ENCODE measurements around the gene C6orf132.

DNA sequence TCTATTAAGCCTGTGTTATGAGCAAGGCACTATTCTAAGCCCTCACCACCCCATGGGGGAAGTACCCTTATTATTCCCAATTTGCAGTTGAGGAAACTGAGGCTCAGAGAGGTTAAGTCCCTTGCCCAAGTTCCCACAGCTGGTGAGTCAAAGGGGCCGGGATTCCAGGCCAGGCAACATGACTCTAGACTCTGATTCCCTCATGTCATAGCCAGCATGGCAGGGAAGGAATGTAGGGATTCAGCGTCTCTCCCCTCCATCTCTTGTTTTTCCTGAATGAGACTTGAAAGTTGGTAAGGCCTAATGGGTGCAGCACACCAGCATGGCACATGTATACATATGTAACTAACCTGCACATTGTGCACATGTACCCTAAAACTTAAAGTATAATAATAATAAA is 6.7 kb downstream of the C6orf132 start:
- TF ChIP-seq POLR2A (IDR thresholded peaks at IDR 0.05; ENCODE audit: low read depth, low read length) (no peak), MAZ (IDR thresholded peaks at IDR 0.05; ENCODE audit: borderline replicate concordance, low read depth, low read length) (no peak), RCOR1 (IDR thresholded peaks at IDR 0.05; ENCODE audit: insufficient replicate concordance, low read length) (no peak), SMC3 (IDR thresholded peaks at IDR 0.05; ENCODE audit: low read depth, low read length) (no peak), CEBPB (IDR thresholded peaks at IDR 0.05; ENCODE audit: low read depth, low read length) (no peak), MXI1 (IDR thresholded peaks at IDR 0.05; ENCODE audit: borderline replicate concordance, low read depth, low read length) (no peak), BHLHE40 (IDR thresholded peaks at IDR 0.05; ENCODE audit: low read depth, low read length) (no peak), RFX5 (IDR thresholded peaks at IDR 0.05; ENCODE audit: low read depth, low read length) (no peak), FOS (IDR thresholded peaks at IDR 0.05; ENCODE audit: low read depth, low read length) (no peak), RAD21 (IDR thresholded peaks at IDR 0.05; ENCODE audit: low read length) (no peak), MAFK (IDR thresholded peaks at IDR 0.05; ENCODE audit: low read depth, low read length) (no peak)
- TF ChIP-seq, protein P1, sequence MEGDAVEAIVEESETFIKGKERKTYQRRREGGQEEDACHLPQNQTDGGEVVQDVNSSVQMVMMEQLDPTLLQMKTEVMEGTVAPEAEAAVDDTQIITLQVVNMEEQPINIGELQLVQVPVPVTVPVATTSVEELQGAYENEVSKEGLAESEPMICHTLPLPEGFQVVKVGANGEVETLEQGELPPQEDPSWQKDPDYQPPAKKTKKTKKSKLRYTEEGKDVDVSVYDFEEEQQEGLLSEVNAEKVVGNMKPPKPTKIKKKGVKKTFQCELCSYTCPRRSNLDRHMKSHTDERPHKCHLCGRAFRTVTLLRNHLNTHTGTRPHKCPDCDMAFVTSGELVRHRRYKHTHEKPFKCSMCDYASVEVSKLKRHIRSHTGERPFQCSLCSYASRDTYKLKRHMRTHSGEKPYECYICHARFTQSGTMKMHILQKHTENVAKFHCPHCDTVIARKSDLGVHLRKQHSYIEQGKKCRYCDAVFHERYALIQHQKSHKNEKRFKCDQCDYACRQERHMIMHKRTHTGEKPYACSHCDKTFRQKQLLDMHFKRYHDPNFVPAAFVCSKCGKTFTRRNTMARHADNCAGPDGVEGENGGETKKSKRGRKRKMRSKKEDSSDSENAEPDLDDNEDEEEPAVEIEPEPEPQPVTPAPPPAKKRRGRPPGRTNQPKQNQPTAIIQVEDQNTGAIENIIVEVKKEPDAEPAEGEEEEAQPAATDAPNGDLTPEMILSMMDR (conservative IDR thresholded peaks at IDR 0.05; ENCODE audit: low read depth, low read length) = no peak
- TF ChIP-seq, protein P2, sequence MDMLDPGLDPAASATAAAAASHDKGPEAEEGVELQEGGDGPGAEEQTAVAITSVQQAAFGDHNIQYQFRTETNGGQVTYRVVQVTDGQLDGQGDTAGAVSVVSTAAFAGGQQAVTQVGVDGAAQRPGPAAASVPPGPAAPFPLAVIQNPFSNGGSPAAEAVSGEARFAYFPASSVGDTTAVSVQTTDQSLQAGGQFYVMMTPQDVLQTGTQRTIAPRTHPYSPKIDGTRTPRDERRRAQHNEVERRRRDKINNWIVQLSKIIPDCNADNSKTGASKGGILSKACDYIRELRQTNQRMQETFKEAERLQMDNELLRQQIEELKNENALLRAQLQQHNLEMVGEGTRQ (IDR thresholded peaks at IDR 0.05; ENCODE audit: low read depth, low read length) = no peak
- TF ChIP-seq, protein P3, sequence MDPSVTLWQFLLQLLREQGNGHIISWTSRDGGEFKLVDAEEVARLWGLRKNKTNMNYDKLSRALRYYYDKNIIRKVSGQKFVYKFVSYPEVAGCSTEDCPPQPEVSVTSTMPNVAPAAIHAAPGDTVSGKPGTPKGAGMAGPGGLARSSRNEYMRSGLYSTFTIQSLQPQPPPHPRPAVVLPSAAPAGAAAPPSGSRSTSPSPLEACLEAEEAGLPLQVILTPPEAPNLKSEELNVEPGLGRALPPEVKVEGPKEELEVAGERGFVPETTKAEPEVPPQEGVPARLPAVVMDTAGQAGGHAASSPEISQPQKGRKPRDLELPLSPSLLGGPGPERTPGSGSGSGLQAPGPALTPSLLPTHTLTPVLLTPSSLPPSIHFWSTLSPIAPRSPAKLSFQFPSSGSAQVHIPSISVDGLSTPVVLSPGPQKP (IDR thresholded peaks at IDR 0.05; ENCODE audit: borderline replicate concordance, low read depth, low read length) = no peak

Data from IMR-90 (cell line).